KMS-11 (cell line): ENCODE data around the gene CRB2.

ENCODE experiments used
- H2AFZ ChIP-seq: fragments of 200-600 bp; sonication (generic); 2 replicates; pipeline ENCODE4 v1.6.1; 2016; ENCODE audit warnings: antibody characterized with exemption, mixed run types, low read depth
- H3K27ac ChIP-seq: fragments of 200-600 bp; sonication (generic); 2 replicates; pipeline ENCODE4 v1.6.1; 2016; ENCODE audit warnings: mild to moderate bottlenecking, mixed run types
- H3K27me3 ChIP-seq: fragments of 200-600 bp; sonication (generic); 2 replicates; pipeline ENCODE4 v1.6.1; 2017; ENCODE audit warnings: mild to moderate bottlenecking, low read depth, mixed run types, moderate library complexity; ENCODE audit not compliant: insufficient read depth
- H3K36me3 ChIP-seq: fragments of 200-600 bp; sonication (generic); 2 replicates; pipeline ENCODE4 v1.6.1; 2017; ENCODE audit warnings: mild to moderate bottlenecking, mixed run types; ENCODE audit not compliant: insufficient read depth
- H3K4me1 ChIP-seq: fragments of 200-600 bp; sonication (generic); 2 replicates; pipeline ENCODE4 v1.6.1; 2016; ENCODE audit warnings: mild to moderate bottlenecking, low read depth, mixed run types; ENCODE audit not compliant: poor library complexity, severe bottlenecking
- H3K4me2 ChIP-seq: fragments of 200-600 bp; sonication (generic); 2 replicates; pipeline ENCODE4 v1.7.0; 2016; ENCODE audit warnings: mild to moderate bottlenecking, mixed run types
- H3K4me3 ChIP-seq: fragments of 200-600 bp; sonication (generic); IDR thresholded peaks from 2 replicates; pipeline ENCODE4 v1.6.1; 2017; ENCODE audit warnings: low read depth, low read length, mixed read lengths; ENCODE audit not compliant: insufficient read depth
- H3K79me2 ChIP-seq: fragments of 200-600 bp; sonication (generic); 2 replicates; pipeline ENCODE4 v1.6.1; 2016; ENCODE audit warnings: low read depth, mixed run types; ENCODE audit not compliant: insufficient read depth
- H3K9ac ChIP-seq: fragments of 200-600 bp; sonication (generic); 2 replicates; pipeline ENCODE4 v1.6.1; 2016; ENCODE audit warnings: mild to moderate bottlenecking, mixed run types
- H4K20me1 ChIP-seq: fragments of 200-600 bp; sonication (generic); 2 replicates; pipeline ENCODE4 v1.6.1; 2016; ENCODE audit warnings: mild to moderate bottlenecking, mixed run types; ENCODE audit not compliant: insufficient read depth
- TF ChIP-seq, protein P1 (sequence below): fragments of 200-600 bp; sonication (generic); conservative IDR thresholded peaks from 2 replicates; pipeline ENCODE4 v1.6.1; 2017; ENCODE audit warnings: low read depth, mild to moderate bottlenecking, antibody characterized with exemption, low read length, moderate library complexity, mixed read lengths

Gene CRB2

DNA sequence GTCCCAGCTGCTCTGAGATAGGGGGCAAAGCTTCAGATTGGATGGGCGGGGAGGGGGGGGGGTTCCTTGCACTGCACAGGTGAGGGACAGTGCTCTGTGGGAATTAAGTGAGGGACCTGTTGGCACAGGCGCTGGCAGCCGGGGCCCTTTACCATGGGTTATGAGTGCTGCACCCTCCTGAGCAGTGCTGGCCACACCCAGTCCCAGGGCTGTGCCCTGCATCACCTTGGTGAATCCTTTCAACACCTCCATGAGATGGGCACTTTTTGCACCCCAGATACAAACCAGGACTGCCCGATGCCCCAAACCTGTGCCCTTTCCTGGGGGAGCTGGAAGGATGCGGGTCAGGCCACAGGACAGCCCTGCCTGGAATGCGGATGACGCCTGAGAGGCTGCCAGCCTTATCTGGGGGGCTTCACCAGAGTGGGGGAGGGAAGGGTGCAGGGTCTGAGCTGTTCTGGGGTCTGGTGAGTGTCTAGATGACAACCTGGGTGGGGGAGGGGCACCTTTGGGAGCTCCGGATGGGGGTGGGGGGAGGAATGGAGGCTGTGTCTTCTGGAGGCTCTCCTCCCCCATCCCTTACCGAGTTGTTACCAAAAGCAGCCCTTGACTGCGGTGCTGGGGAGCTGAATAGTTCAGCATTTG is 5.2 kb downstream of the CRB2 start:
- Histone ChIP-seq H3K9ac (no peak overlapping the region), H3K4me3 (no peak overlapping the region), H3K27me3 (no peaks in the 10 kb centered on the region; the same call in 1 of the 2 replicates), H3K27ac (no peak overlapping the region), H2AFZ (no peak overlapping the region), H3K4me2 (no peak overlapping the region), H3K79me2 (no peaks in the 10 kb centered on the region), H4K20me1 (no peaks in the 10 kb centered on the region), H3K4me1 (peaks cover 16% of the 10 kb centered on the region), H3K36me3 (no peaks in the 10 kb centered on the region)
- TF ChIP-seq, protein P1, sequence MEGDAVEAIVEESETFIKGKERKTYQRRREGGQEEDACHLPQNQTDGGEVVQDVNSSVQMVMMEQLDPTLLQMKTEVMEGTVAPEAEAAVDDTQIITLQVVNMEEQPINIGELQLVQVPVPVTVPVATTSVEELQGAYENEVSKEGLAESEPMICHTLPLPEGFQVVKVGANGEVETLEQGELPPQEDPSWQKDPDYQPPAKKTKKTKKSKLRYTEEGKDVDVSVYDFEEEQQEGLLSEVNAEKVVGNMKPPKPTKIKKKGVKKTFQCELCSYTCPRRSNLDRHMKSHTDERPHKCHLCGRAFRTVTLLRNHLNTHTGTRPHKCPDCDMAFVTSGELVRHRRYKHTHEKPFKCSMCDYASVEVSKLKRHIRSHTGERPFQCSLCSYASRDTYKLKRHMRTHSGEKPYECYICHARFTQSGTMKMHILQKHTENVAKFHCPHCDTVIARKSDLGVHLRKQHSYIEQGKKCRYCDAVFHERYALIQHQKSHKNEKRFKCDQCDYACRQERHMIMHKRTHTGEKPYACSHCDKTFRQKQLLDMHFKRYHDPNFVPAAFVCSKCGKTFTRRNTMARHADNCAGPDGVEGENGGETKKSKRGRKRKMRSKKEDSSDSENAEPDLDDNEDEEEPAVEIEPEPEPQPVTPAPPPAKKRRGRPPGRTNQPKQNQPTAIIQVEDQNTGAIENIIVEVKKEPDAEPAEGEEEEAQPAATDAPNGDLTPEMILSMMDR, result no peak

GRCh38 chr9:123361731-123362510 is 5.9 kb downstream of the CRB2 start:
- Histone ChIP-seq H3K27ac (no peak overlapping the region), H3K4me1 (peaks cover 16% of the 10 kb centered on the region), H2AFZ (no peak overlapping the region), H3K27me3 (no peaks in the 10 kb centered on the region; the same call in 1 of the 2 replicates), H3K9ac (no peak overlapping the region), H3K4me2 (no peak overlapping the region), H3K4me3 (no peak overlapping the region), H3K79me2 (no peaks in the 10 kb centered on the region), H3K36me3 (no peaks in the 10 kb centered on the region), H4K20me1 (no peaks in the 10 kb centered on the region)
- TF ChIP-seq, protein P1, result no peak

DNA sequence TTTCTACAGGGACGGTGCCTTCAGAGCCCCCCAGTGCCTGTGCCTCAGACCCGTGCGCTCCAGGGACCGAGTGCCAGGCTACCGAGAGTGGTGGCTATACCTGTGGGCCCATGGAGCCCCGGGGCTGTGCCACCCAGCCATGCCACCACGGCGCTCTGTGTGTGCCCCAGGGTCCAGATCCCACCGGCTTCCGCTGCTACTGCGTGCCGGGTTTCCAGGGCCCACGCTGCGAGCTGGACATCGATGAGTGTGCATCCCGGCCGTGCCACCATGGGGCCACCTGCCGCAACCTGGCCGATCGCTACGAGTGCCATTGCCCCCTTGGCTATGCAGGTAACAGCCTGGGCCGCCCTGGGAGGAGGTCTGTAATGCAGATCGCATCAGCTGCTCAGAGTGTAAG is 6.9 kb downstream of the CRB2 start:
- H4K20me1 ChIP-seq, result no peaks in the 10 kb centered on the region
- H3K4me3 ChIP-seq, result no peak overlapping the region
- H3K36me3 ChIP-seq, result no peaks in the 10 kb centered on the region
- H3K4me2 ChIP-seq, result no peak overlapping the region
- H3K4me1 ChIP-seq, result peaks cover 16% of the 10 kb centered on the region
- TF ChIP-seq, protein P1, result no peak
- H3K27me3 ChIP-seq, result no peaks in the 10 kb centered on the region; the same call in 1 of the 2 replicates
- no peak overlapping the region for H3K27ac ChIP-seq
- no peak overlapping the region for H3K9ac ChIP-seq
- no peaks in the 10 kb centered on the region for H3K79me2 ChIP-seq
- no peak overlapping the region for H2AFZ ChIP-seq

- Histone ChIP-seq H3K4me2 (no peak overlapping the region), H4K20me1 (no peaks in the 10 kb centered on the region), H3K79me2 (no peaks in the 10 kb centered on the region), H3K9ac (no peak overlapping the region), H3K4me3 (no peak overlapping the region), H3K36me3 (no peaks in the 10 kb centered on the region), H2AFZ (no peak overlapping the region), H3K4me1 (peaks cover 13% of the 10 kb centered on the region), H3K27me3 (peaks cover 6% of the 10 kb centered on the region; the same call in 1 of the 2 replicates), H3K27ac (no peak overlapping the region)
- TF ChIP-seq, protein P1, result no peak
Observed at GRCh38 chr9:123364241-123364824, 8.3 kb downstream of the CRB2 start.
